HCT116 (cell line): ENCODE results near the gene PLEKHO1. TPM values are rescaled to one million over a fixed set of nuclear protein-coding genes. Genes with fewer than 3 reads are reported as not detected.

Source experiments
- ATAC-seq: fragments of 200-7000 bp; cut with Tn5 transposase; 2 replicates; pipeline ENCODE4 v1.9.1; 2020; ENCODE audit warnings: mild to moderate bottlenecking, moderate library complexity
- BruUV-seq: library from RNA; stranded (reverse); fragments of 400-500 nt; replicated peaks from 2 replicates; lab custom pipeline; 2021; lab: Mats Ljungman, UMichigan
- CTCF ChIA-PET: fragments of 300-600 bp; sonication (Branson Sonifier 250); formaldehyde crosslinking; loops from one replicate; lab custom pipeline; 2021; ENCODE audit warnings: antibody characterized with exemption; lab: Charles Lee
- POLR2A ChIA-PET: fragments of 300-600, 350-600 bp; sonication (Branson Sonifier 250); formaldehyde crosslinking; loops from one replicate; lab custom pipeline; 2021; ENCODE audit warnings: antibody characterized with exemption; lab: Charles Lee
- RAD21 ChIA-PET, 2 experiments: fragments of 300-600 bp; sonication (Branson Sonifier 250); formaldehyde crosslinking; loops; one replicate each; lab custom pipeline; 2023; ENCODE audit warnings: low total read pairs in 2 of 2; ENCODE audit not compliant: uncharacterized antibody in 2 of 2, unreplicated experiment in 2 of 2, low non-redundant PET in 1 of 2; lab: Charles Lee
- DNase-seq: peaks from one replicate; pipeline ENCODE4 v3.0.0-alpha.2; 2010; ENCODE audit warnings: low read depth, low spot score
- H2AFZ ChIP-seq: fragments of 200-600 bp; shearing (Covaris generic), sonication (generic); 2 replicates; pipeline ENCODE4 v1.6.1; 2017; ENCODE audit warnings: low read depth, mixed run types, mixed read lengths, antibody characterized with exemption, low read length; ENCODE audit not compliant: poor library complexity, severe bottlenecking
- H3K27ac ChIP-seq: 2 replicates; pipeline ENCODE4 v1.5.1; 2012; ENCODE audit warnings: low read depth, low read length
- H3K27me3 ChIP-seq: fragments of 200-600 bp; sonication (generic); 2 replicates; pipeline ENCODE4 v1.6.1; 2016; ENCODE audit warnings: mixed run types, low read length, mixed read lengths; ENCODE audit not compliant: insufficient read depth
- H3K36me3 ChIP-seq, 2 experiments: fragments of 200-500 bp in 1 of 2; fragments of 200-600 bp in 1 of 2; sonication (Bioruptor generic) in 1 of 2; sonication (generic) in 1 of 2; 2 replicates each; pipeline versions ENCODE4 v1.5.1 to v1.6.1; 2014 to 2016; ENCODE audit warnings: low read length in 2 of 2, inconsistent platforms in 1 of 2, mixed read lengths in 1 of 2, mixed run types in 1 of 2; ENCODE audit not compliant: insufficient read depth in 2 of 2, control insufficient read depth in 1 of 2
- H3K4me1 ChIP-seq, 2 experiments: fragments of 200-600 bp in 1 of 2; sonication (generic) in 1 of 2; 2 replicates each; pipeline versions ENCODE4 v1.5.1 to v1.6.1; 2012 to 2017; ENCODE audit warnings: low read length in 2 of 2, inconsistent platforms in 1 of 2, mild to moderate bottlenecking in 1 of 2, mixed read lengths in 1 of 2, mixed run types in 1 of 2, moderate library complexity in 1 of 2; ENCODE audit not compliant: insufficient read depth in 2 of 2, control insufficient read depth in 1 of 2
- H3K4me2 ChIP-seq: fragments of 200-600 bp; sonication (generic); 2 replicates; pipeline ENCODE4 v1.6.1; 2017; ENCODE audit warnings: mixed run types, low read length, mixed read lengths
- H3K4me3 ChIP-seq, 2 experiments: fragments of 200-600 bp in 1 of 2; sonication (generic) in 1 of 2; replicated peaks in 1 of 2; 2 replicates each; pipeline ENCODE4 v1.5.1; 2011 to 2016; ENCODE audit warnings: low read length in 2 of 2, control low read depth in 1 of 2, low read depth in 1 of 2, mild to moderate bottlenecking in 1 of 2, mixed read lengths in 1 of 2, mixed run types in 1 of 2
- H3K79me2 ChIP-seq: fragments of 200-600 bp; sonication (generic); 2 replicates; pipeline ENCODE4 v1.6.1; 2017; ENCODE audit warnings: mild to moderate bottlenecking, mixed run types, low read length, moderate library complexity, mixed read lengths; ENCODE audit not compliant: insufficient read depth
- H3K9ac ChIP-seq: fragments of 200-600 bp; sonication (generic); 2 replicates; pipeline ENCODE4 v1.6.1; 2016; ENCODE audit warnings: low read length, mixed read lengths
- H3K9me2 ChIP-seq: fragments of 200-600 bp; sonication (generic), shearing (Covaris generic); 2 replicates; pipeline ENCODE4 v1.6.1; 2017; ENCODE audit warnings: mixed run types, mild to moderate bottlenecking, moderate library complexity; ENCODE audit not compliant: insufficient read depth
- H3K9me3 ChIP-seq, 2 experiments: fragments of 200-500 bp in 1 of 2; fragments of 200-600 bp in 1 of 2; sonication (Bioruptor generic) in 1 of 2; sonication (generic) in 1 of 2; 2 replicates each; pipeline ENCODE4 v1.6.1; 2014 to 2017; ENCODE audit warnings: low read length in 2 of 2, mixed read lengths in 2 of 2, inconsistent platforms in 1 of 2, low read depth in 1 of 2, mild to moderate bottlenecking in 1 of 2, mixed run types in 1 of 2, moderate library complexity in 1 of 2; ENCODE audit not compliant: control insufficient read depth in 1 of 2, insufficient read depth in 1 of 2
- H4K20me1 ChIP-seq: fragments of 200-600 bp; sonication (generic), shearing (Covaris generic); 2 replicates; pipeline ENCODE4 v1.6.1; 2017; ENCODE audit warnings: mixed run types, mild to moderate bottlenecking, moderate library complexity; ENCODE audit not compliant: insufficient read depth
- CTCF ChIP-seq, 3 experiments: fragments of 200-600 bp in 1 of 3; sonication (generic) in 1 of 3; IDR thresholded peaks in 2 of 3; conservative IDR thresholded peaks in 1 of 3; 2 replicates each; pipeline ENCODE4 v1.5.1; 2012 to 2017; ENCODE audit warnings: low read depth in 2 of 3, low read length in 2 of 3, antibody characterized with exemption in 1 of 3, borderline replicate concordance in 1 of 3, control low read depth in 1 of 3, mild to moderate bottlenecking in 1 of 3, mixed read lengths in 1 of 3, mixed run types in 1 of 3, moderate library complexity in 1 of 3; ENCODE audit not compliant: insufficient read depth in 1 of 3
- EGR1 ChIP-seq: IDR thresholded peaks from 2 replicates; pipeline ENCODE4 v1.6.1; 2012; ENCODE audit warnings: low read depth
- ELF1 ChIP-seq: IDR thresholded peaks from 2 replicates; pipeline ENCODE4 v1.6.1; 2012; ENCODE audit warnings: low read depth, borderline replicate concordance
- EZH2 ChIP-seq: fragments of 200-600 bp; sonication (generic); IDR thresholded peaks from 2 replicates; pipeline ENCODE4 v1.6.1; 2017; ENCODE audit warnings: antibody characterized with exemption, mixed run types
- FOSL1 ChIP-seq: IDR thresholded peaks from 2 replicates; pipeline ENCODE4 v1.6.1; 2012; ENCODE audit warnings: low read depth
- POLR2A ChIP-seq: IDR thresholded peaks from 2 replicates; pipeline ENCODE4 v1.7.0; 2011; ENCODE audit warnings: borderline replicate concordance; ENCODE audit not compliant: insufficient read depth, insufficient read length; ENCODE audit errors: extremely low read depth
- SRF ChIP-seq: IDR thresholded peaks from 2 replicates; pipeline ENCODE4 v1.6.1; 2012; ENCODE audit warnings: low read depth
- TCF7L2 ChIP-seq: IDR thresholded peaks from 2 replicates; pipeline ENCODE4 v1.7.0; 2011; ENCODE audit warnings: borderline replicate concordance, inconsistent platforms; ENCODE audit not compliant: insufficient read depth, insufficient read length; ENCODE audit errors: extremely low read depth
- ZBTB33 ChIP-seq: IDR thresholded peaks from 2 replicates; pipeline ENCODE4 v1.6.1; 2011; ENCODE audit warnings: mild to moderate bottlenecking, low read length, moderate library complexity; ENCODE audit not compliant: insufficient replicate concordance; ENCODE audit errors: extremely low read depth
- ZFX ChIP-seq: fragments of 450-650 bp; IDR thresholded peaks from 2 replicates; pipeline ENCODE4 v1.6.1; 2017
- ZNF274 ChIP-seq: fragments of 200-500 bp; sonication (Bioruptor generic); IDR thresholded peaks from 2 replicates; pipeline ENCODE4 v1.6.1; 2014; ENCODE audit warnings: mild to moderate bottlenecking, low read depth, low read length, inconsistent platforms
- intact Hi-C: fragments of 100-400 bp; cut with micrococcal nuclease; formaldehyde crosslinking; loops from 2 replicates; pipeline ENCODE4 v1.10.0; 2022
- total RNA-seq: library from RNA; stranded (reverse); gene quantifications from one replicate; pipeline ENCODE4 v1.2.1, GENCODE V29; 2021; ENCODE audit not compliant: unreplicated experiment
- TF ChIP-seq, protein P1 (sequence below): IDR thresholded peaks from 2 replicates; pipeline ENCODE4 v1.6.1; 2012; ENCODE audit warnings: low read depth

PLEKHO1 gene
- total RNA-seq, 1 experiment from 2014 or later: 6.9 TPM

DNA sequence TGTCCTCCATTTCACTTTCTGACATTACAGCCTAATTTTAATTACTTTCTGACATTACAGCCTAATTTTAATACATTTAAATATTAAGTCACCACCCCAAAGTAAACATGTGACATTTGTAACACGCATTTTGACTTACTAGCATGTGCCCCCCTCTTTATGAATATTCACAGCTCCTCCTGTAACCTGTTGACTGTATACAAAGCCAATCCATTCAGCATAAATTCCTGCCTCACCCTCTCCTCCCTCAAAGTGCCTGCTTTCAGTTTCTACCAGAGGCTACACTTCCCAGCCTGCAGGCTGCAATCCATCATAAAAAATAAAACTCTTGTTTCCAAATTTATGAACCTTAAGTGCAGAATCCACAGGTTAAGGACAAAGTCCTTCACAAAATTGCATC, 46.7 kb downstream of the PLEKHO1 start:
- H3K27ac ChIP-seq: no peak overlapping the region
- no peak overlapping the region for H2AFZ ChIP-seq
- no peaks in the 10 kb centered on the region for H3K79me2 ChIP-seq
- no TSS peak for BruUV-seq
- no peaks in the 10 kb centered on the region for H3K27me3 ChIP-seq
- ATAC-seq (no peak), DNase-seq (no peak)
- no peaks in the 10 kb centered on the region for H3K9me2 ChIP-seq
- no peak overlapping the region for H3K9ac ChIP-seq
- no peak overlapping the region for H3K4me3 ChIP-seq
- no peaks in the 10 kb centered on the region for H4K20me1 ChIP-seq
- H3K4me1 ChIP-seq: peaks cover 0 to 7% of the 10 kb centered on the region in 2 experiments; a peak in 1 of 4 replicates
- no peaks in the 10 kb centered on the region for H3K36me3 ChIP-seq
- CTCF ChIA-PET: interaction anchor here (1.8 kb wide), 1 partner anchor 10 kb away, joined by 6 read pairs; no protein-coding TSS in a partner anchor
- POLR2A ChIA-PET: no interaction called here
- no peak overlapping the region for H3K4me2 ChIP-seq
- intact Hi-C loops: no loop called here
- H3K9me3 ChIP-seq: 0 out of 4 replicates have a peak, but pooled peaks cover 0 to 2% of the 10 kb centered on the region in 2 experiments
- TF ChIP-seq CTCF (IDR thresholded peaks at IDR 0.05 in 2 of 3, conservative IDR thresholded peaks at IDR 0.05 in 1 of 3; ENCODE audit: borderline replicate concordance in 1 of 3, insufficient read depth in 1 of 3, low read depth in 2 of 3, low read length in 2 of 3): no peak
- TF ChIP-seq TCF7L2: no peak
- TF ChIP-seq, protein P1, sequence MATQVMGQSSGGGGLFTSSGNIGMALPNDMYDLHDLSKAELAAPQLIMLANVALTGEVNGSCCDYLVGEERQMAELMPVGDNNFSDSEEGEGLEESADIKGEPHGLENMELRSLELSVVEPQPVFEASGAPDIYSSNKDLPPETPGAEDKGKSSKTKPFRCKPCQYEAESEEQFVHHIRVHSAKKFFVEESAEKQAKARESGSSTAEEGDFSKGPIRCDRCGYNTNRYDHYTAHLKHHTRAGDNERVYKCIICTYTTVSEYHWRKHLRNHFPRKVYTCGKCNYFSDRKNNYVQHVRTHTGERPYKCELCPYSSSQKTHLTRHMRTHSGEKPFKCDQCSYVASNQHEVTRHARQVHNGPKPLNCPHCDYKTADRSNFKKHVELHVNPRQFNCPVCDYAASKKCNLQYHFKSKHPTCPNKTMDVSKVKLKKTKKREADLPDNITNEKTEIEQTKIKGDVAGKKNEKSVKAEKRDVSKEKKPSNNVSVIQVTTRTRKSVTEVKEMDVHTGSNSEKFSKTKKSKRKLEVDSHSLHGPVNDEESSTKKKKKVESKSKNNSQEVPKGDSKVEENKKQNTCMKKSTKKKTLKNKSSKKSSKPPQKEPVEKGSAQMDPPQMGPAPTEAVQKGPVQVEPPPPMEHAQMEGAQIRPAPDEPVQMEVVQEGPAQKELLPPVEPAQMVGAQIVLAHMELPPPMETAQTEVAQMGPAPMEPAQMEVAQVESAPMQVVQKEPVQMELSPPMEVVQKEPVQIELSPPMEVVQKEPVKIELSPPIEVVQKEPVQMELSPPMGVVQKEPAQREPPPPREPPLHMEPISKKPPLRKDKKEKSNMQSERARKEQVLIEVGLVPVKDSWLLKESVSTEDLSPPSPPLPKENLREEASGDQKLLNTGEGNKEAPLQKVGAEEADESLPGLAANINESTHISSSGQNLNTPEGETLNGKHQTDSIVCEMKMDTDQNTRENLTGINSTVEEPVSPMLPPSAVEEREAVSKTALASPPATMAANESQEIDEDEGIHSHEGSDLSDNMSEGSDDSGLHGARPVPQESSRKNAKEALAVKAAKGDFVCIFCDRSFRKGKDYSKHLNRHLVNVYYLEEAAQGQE: no peak
- no peak for TF ChIP-seq ZFX
- no peak for TF ChIP-seq EZH2
- TF ChIP-seq SRF: no peak
- TF ChIP-seq POLR2A: no peak
- no peak for TF ChIP-seq ZBTB33
- no peak for TF ChIP-seq FOSL1
- TF ChIP-seq ZNF274: no peak
- TF ChIP-seq ELF1: no peak
- no peak for TF ChIP-seq EGR1
- RAD21 ChIA-PET: no interaction called here
